Hematopoietic multipotent progenitor cell treated with erythropoietin and hydrocortisone succinate and interleukin-3 and kit ligand, for 8 days (in vitro differentiated cells): ENCODE results near the gene RTN4.

Source experiments
- DNase-seq: peaks from one replicate; pipeline ENCODE4 v3.0.0-alpha.2; 2015

Gene RTN4

DNA sequence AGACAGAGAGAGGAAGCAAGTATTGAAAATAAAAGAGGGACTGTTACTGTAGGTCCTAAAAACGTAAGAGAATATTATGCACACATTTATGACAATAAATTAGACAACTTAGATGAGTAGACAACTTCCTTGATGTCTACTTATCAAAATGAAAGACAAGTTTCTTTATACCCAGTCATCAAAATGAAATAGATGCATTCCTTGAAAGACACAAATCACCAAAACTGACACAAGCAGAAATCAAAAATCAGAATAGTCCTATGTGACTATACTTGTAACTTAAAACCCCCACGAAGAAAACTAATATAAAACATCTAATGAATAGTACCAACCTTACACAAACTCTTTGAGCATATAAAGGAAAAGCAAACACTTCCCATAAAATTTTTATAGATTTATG lies 14.5 kb downstream of the RTN4 start:
- no peak for DNase-seq

DNA sequence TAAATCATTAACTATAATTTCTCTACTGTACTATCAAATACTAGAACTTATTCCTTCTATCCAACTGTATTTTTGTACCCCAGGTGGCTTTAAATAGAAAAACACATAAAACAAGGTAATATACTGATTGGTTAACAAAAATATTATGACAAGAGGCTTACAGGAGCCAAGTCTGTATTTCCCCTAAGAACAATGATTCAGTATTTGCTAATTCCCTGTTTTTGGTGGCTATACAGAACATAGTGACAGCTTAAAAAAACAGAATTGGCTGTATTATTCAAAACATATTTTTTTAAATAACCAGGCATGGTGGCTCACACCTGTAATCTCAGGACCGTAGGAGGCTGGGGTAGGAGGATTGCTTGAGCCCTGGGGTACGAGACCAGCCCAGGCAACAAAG lies 16.3 kb downstream of the RTN4 start:
- DNase-seq: no peak

DNA sequence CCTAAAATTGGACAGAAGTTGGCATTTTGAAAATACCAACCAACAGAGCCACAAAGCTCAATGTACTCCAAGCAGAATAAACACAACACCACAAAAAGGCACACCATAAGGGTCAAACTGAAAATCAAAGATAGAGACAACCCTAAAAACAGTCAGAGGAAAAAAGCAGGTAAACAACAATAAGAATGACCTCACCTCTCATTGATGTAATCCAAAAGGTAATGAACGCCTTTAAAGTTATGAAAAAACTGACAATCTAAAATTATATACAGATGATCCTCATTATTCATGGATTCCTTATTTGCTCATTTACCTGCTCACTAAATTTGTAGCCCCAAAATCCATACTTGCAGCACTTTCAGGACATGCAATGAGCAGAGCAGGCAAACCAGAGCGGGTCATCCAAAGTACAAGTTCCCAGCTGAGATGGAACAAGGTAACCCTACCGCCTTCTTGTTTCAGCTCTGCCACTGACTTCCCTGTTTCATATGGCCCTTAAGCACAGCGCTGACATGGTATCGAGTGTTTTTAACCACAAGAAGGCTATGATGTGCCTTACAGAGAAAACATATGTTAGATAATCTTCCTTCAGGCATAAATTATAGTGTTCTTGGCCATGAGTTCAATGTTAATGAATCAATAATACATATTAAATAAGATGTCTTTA lies 17.0 kb downstream of the RTN4 start:
- DNase-seq: peak; percentile 52

DNA sequence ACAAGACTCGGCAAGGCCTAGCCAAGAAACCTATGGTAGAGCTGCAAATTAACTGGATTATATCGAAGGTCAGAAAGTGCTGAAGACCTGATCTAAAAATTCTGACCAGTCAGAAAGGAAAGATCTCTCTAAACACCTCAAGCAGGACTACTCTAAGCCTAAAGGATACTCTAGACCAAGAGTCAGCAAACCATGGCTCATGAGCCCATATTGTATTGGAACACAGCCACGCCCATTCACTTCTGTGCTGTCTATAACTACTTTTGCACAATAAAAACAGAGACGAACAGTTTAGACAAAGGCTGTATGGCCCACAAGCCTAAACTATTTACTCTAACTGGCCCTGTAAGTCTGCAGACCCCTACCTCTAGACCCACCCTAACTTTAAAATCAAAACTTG lies 18.7 kb downstream of the RTN4 start:
- no peak for DNase-seq

DNA sequence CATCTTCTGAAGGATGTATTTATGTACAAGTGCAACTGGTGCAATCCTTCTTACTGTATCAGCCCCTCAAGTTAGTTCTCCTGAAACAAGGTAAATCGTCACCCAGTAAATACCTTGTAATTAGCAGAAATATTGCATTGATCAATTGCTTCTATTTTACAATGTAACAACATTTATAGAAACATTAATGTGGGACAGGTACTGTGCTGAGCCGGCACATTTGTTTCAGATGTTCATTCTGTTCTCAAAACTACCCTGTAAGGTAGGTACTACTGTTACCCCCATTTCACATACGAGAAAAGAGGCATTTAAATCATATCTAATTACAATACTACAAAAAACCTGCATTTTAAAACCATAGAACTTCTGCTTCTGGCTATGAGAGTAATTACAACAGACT lies 19.5 kb downstream of the RTN4 start:
- no peak for DNase-seq

DNA sequence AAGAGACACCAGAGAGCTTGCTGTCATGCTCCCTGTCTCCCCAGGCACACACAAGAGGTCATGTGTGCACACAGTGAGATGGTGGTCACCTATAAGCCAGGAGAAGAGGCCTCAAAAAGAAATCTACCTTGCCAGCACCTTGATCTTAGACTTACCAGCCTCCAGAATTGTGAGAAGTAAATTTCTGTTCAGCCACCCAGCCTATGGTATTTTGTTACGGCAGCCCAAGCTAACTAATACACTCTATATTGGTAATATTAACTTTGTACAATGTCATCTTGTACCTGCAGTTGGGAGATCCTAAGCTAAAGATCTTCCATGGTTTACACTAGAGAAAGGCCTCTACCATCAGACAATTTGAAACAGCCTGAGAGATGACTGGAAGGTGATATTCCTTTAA lies 21.2 kb downstream of the RTN4 start:
- no peak for DNase-seq

DNA sequence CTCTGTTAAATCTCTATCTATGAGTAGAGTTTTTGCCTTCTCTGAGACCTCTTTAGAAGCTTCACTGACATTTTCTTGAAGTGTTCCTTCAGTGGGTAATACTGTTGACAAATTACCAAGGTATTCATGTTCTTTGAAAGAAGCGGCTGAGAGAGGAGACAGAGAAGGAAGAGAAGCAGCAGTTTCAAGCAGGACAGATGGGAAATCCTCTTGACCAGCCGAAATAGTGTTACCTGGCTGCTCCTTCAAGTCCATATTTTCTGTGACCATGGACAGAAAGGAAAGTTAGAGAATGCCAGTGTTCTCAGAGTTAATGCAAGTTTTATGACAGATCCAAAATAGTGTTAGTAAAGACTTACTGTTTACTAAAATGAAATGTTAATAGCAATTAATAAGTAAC lies 23.0 kb downstream of the RTN4 start:
- DNase-seq: no peak

DNA sequence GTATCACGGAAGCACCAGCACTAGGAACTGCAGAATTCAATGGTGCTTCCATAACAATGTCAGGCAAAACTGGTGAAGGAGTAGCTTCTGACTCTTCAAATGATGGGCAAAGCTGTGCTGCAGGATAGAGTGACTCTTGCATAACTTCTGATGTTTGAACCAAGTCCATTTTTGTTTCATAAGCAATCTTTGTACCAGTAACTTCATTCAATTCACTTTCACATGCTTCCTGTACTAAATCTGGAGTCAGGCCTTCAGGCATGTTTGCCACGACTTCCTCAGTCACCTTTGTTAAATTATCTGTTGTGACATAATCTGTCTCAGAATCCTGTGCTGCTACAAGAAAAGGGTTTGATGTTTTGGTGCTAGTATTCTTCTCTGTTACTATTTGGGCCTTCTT lies 24.0 kb downstream of the RTN4 start:
- no peak for DNase-seq

DNA sequence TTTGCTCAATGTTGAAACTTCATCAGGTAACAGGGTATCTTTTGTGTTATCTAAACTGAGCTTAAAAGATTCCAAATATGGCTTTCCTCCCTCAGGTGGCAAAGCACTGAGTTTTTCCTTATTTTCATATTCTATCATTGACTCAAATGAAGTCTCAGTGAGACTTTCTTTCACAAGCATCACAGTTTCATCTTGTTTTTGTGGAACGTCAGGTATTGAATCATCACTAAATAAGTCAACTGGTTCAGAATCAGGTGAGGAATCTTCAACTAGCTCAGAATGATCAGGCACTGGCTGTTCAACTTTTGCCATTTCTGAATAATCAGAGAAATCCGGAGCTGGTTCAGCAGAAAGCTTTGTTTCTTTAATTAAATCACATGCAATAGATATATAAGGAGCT lies 24.6 kb downstream of the RTN4 start:
- DNase-seq: no peak

DNA sequence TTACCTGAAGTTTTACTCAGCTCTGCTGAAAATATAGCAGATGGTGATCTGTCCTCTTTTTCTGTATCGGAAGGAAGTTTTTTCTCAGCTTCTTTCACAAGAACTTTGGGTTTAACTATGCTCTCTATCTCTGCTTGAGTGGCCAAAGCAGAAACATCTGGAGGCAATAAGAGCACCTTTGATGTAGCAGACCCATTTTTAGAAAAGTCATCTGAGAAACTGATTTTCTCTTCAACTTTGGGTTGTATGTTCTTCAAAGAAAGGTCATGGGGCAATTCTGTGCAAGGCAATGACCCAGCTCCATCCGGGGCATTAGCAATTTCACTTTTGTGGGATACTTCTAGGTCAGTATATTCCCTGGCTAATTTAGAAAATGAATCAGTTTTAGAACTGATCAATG lies 25.2 kb downstream of the RTN4 start:
- no peak for DNase-seq

DNA sequence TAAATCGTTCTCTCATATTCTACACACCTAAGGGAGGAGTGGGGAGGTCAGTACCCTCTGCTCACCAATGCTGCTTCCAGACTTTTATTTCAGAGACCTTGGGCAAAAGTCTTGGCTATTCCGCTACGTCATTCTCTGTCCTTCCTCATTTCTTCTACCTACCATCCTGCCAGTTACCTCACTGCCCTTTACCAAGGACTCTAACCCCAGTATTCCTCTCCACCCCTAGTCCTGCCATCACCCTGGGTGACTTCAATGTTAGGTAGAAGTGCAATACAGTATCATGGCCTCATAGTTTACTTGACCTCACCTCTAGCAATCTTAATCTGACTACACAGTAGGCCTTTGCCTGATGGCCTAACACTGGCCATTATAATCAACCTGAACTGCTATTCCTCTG lies 27.8 kb downstream of the RTN4 start:
- DNase-seq: no peak

DNA sequence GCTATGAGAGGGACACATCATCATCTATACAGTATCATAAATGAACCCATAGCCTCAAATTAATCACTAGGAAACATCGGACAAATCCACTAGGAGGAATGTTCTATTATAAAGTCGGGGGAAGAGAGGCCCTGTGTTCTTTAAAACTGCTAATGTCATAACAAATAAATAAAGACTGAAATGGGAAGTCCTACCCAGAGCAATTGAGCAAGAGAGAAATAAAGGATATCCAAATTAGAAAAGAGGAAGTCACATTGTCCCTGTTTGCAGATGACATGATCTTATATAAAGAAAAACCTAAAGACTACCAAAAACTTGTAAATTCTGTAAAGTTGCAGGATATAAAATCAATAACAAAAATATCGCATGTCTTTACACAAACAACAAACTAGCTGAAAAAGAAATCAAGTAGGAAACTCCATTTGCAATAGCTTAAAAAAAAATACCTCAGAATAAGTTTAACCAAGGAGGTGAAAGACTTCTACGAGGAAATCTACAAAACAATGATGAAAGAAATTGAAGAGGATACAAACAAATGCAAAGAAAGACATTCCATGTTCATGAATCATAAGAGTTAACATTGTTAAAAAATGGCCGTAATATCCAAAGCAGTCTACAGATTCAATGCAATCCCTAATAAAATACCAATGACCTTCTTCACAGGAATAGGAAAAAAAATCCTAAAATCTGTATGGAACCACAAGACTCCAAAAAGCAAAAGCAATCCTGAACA lies 30.6 kb downstream of the RTN4 start:
- no peak for DNase-seq

DNA sequence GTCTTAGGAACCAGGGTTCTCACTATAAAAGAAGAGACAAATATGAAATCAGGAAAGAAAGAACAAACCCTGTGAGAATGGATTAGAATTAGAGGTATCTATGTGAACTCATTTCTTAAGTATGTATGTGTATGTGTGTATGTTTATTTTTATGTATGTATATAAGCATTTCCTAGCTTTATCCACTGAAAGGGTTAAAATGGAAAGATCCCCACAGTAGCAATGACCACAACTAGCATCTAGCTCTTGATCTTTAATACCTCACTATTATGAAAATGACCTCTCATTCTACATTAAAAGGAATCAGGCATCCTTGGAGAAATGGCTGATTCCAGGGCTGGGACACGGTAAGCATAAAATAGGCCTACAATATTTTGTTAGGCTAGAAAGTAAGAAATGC lies 31.6 kb downstream of the RTN4 start:
- DNase-seq: no peak

DNA sequence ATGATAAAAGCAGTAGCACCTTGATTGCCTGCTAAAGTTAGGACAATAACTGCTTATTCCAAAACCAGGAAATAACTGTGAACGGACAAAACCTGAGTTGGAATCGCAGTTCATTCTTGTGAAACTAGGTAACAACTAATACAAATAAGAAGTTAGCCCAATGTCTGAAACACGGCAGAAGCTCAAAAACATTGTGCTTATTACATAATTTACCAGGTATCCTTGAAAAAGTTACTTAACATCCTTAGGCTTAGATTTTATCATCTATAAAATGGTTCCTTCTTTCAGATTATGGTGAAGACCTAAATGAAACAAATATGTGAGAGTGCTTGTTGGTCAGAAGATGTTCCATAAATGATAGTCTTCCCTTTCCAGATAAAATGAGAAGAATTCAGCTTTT lies 32.4 kb downstream of the RTN4 start:
- DNase-seq: no peak

DNA sequence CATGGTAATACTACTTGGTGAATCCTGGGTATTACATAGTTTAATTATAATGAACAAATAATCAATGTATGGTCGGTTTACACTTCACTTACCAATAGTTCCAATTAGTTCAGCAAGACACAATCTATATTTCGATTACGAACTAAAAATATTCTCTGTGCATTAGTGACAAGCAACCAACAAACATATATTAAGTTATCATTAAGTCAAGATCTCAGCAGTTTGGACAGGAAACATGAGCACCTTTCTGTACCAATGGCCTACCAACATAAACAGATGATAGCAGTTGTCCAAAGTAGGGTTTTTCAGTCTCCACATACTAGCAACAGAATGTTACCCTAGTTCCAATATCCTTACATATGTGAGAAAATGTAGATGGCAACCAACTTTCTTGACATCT lies 32.8 kb downstream of the RTN4 start:
- DNase-seq: no peak

DNA sequence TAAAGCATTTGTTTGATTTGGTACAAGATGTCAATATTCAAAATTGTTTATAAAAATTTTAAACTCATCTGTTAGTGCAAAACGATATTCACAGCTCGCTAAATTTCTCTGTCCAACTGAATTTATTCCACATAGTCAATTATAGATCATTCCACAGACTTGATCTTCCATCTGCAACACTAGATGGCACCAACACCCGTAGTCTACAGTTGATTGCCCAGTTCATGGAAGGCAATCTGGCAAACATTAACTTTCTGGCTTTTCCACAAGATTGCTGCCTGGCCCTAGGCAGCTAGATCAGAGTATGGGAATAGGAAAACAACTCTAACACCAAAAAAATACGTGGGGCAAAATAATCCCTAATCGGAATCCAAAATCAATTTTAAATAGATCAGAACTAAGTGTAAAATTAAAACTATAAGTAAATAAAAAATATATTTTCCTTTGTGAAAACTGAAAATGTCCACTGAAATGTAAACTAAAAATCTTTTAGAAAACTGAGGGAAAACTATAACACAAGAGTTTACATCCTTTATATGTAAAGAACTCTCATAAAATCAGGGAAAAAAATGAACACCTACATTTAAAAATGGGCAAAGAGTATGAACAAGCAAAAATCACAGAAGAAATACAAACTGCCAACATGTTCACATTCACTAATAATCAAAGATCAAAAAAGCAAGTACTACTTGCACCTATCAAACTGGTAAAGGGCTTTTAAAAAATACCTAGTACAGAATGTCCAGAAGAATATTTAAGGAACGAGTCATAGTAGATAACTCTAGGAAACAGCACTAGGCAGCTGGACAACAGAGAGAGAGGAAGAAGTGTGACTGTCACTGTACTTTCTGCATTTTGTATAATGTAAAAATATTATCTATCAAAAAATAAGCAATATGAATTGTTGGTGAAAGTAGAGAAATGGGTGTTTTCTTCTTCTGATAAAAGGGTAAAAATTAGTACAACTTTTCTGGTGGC lies 35.0 kb downstream of the RTN4 start:
- DNase-seq: peak; percentile 73

DNA sequence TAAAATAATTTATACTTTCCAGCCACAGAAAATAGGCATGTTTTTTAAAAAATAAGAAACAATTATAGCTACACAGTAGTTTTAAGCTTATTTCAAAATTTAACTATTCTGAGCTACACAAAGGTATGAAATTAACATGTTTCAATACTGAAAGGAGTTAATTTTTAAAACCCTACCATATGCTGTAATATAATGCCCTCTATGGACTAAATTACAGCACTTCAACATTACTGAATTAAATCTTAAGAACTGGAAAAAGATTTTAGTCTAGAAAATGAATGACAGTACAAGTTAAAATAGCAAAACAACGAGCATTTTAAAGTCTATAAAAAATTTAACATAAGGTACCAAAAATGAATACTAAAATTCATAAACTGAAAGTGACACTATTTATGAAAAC lies 36.3 kb downstream of the RTN4 start:
- DNase-seq: peak; percentile 27

DNA sequence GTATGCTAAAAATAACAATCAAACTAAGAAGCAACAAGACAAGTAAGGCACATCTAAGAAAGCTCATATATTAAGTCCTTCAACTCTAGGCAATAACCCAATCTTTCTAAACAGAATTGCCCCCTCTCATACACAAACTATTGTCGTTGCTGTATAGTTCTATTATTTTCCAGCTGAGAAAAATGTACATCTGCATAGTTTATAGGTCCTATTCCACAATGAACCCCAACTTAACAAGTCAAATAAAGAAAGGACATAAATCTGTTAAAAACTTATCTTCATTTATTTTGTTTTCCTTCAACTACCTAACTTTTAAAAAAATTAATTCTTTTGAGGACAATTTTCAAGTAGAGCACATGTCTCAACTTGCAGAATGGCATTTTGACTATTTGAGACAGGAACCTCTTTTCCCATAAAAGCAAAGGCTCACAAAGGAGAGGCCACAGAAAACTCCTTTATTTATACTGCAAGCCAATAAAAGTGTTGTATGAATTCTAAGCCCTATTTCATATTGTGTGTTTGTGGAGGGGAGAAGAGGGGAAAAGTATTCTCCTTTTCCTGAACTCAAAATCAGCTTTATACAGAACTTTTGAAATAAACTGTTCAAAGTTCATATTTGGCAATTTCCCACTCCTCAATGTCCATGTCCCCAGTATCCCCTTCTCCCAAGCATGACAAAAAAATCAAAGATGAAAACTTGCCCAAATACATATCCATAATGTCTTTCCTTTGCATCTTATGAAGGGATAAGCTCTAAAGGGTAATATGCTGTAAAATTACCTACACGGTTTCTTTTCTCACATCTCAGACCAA lies 37.4 kb downstream of the RTN4 start:
- DNase-seq: no peak

DNA sequence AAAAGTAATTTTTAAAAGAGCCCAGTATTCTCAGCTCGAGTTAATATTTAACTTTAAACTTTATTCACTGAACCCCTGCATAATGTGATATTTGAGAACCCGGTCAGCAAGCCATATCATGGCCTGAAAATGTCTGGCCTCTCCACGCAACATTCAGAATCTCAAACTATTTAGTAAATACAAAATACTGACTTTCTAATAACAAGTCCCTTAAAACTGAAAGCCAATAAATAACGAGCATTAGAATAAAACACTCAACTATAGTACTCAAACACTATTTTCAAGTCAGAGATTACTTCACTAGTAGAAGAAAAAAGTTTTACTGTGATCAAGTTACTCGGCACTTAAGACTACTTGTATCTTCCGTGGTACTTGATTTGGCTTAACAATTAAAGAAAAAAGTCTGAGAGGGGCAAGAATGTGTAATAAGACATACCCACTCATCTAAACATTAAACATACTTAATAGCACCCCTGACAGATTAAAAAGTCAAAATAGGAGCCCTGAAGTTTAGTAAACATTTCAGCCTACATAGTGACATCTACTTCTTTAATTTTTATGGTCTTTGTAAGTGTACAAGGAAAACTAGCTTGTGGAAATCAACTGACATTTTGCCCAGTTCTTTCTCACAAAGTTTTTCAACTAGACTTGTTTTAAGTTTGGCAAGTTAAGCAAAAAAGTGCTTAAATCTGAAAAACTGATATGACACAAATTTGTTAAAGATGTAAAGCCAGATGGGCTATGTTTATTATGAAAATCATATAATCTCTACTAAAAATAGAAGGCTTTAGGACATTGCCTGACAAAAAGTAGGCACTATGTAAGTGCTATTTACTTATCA lies 38.2 kb downstream of the RTN4 start:
- no peak for DNase-seq

DNA sequence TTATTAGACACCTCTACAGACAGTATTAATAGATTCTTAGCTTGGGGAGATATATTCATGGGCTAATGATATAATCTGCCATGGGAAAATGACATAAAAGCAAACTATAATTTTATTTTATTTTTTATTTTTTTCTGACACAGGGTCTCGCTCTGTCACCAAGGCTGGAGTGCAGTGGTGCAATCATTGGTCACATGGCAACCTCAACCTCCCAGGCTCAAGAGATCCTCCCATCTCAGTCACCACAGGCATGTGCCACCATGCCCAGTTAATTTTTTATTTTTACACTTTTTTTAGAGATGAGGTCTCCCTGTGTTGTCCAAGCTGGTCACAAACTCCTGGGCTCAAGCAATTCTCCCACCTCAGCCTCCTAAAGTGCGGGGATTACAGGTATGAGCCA lies 39.3 kb downstream of the RTN4 start:
- peak; percentile 34 for DNase-seq

DNA sequence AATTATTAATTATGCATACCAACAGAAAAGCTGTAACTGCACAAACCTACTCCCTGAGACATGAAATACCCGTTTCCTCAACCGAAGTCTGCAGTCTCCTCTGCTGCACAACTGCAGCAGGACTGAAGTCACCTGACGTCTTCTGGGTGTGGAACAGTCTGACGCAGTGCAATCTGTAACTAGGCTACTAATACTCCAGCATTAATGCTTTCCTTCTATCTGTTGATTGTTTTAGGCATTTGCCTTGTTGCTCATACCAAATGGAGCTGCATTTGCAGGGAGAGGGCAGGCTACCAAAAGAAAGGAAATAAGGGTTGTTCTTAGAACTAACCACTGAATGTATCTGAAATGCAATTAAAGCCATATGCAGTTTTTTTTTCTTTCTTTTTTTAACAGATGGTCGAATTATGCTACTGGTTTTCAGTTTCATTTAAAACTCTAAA lies 40.1 kb downstream of the RTN4 start:
- peak; percentile 72 for DNase-seq
